OCI-LY7 (cell line): Measurements from ENCODE around the gene CNTN1. TPM values are rescaled to one million over a fixed set of nuclear protein-coding genes. Genes with fewer than 3 reads are reported as not detected.

Experiments
- BruUV-seq: library from RNA; stranded (reverse); fragments of 400-500 nt; replicated peaks from 2 replicates; lab custom pipeline; 2021; lab: Mats Ljungman, UMichigan
- CTCF ChIA-PET: fragments of 300-600 bp; sonication (Branson Sonifier 250); formaldehyde crosslinking; loops from one replicate; lab custom pipeline; 2022; ENCODE audit warnings: antibody characterized with exemption; ENCODE audit not compliant: unreplicated experiment; lab: Charles Lee
- POLR2A ChIA-PET: fragments of 300-600 bp; sonication (Branson Sonifier 250); formaldehyde crosslinking; loops from one replicate; lab custom pipeline; 2022; ENCODE audit warnings: antibody characterized with exemption; lab: Charles Lee
- DNase-seq: peaks from one replicate; pipeline ENCODE4 v3.0.0-alpha.2; 2015; ENCODE audit warnings: low spot score
- H2AFZ ChIP-seq: fragments of 200-600 bp; sonication (generic), shearing (Covaris generic); 2 replicates; pipeline ENCODE4 v1.6.1; 2014; ENCODE audit warnings: mild to moderate bottlenecking, antibody characterized with exemption, low read length, moderate library complexity
- H3K27ac ChIP-seq: fragments of 200-600 bp; sonication (generic); 2 replicates; pipeline ENCODE4 v1.5.1; 2014; ENCODE audit warnings: mixed run types, low read depth, mild to moderate bottlenecking, moderate library complexity, low read length, inconsistent platforms; ENCODE audit not compliant: poor library complexity, severe bottlenecking
- H3K36me3 ChIP-seq: fragments of 200-600 bp; sonication (generic); 2 replicates; pipeline ENCODE4 v1.6.1; 2014; ENCODE audit warnings: mild to moderate bottlenecking, antibody characterized with exemption, low read length, moderate library complexity, mixed read lengths; ENCODE audit not compliant: insufficient read depth
- H3K4me1 ChIP-seq: fragments of 200-600 bp; sonication (generic); 2 replicates; pipeline ENCODE4 v1.5.1; 2014; ENCODE audit warnings: mild to moderate bottlenecking, low read length; ENCODE audit not compliant: insufficient read depth, poor library complexity, severe bottlenecking
- H3K4me2 ChIP-seq: fragments of 200-600 bp; sonication (generic); 2 replicates; pipeline ENCODE4 v1.6.1; 2014; ENCODE audit warnings: mild to moderate bottlenecking, low read length
- H3K4me3 ChIP-seq: fragments of 200-600 bp; sonication (generic); 2 replicates; pipeline ENCODE4 v1.5.1; 2014; ENCODE audit warnings: mild to moderate bottlenecking, low read depth, low read length; ENCODE audit not compliant: poor library complexity, severe bottlenecking
- H3K79me2 ChIP-seq: fragments of 200-600 bp; sonication (generic); 2 replicates; pipeline ENCODE4 v1.6.1; 2016; ENCODE audit warnings: low read depth, mild to moderate bottlenecking, low read length, moderate library complexity, mixed read lengths; ENCODE audit not compliant: insufficient read depth
- H3K9me2 ChIP-seq: fragments of 200-600 bp; sonication (generic); 2 replicates; pipeline ENCODE4 v1.6.1; 2016; ENCODE audit warnings: mild to moderate bottlenecking, low read length, mixed read lengths; ENCODE audit not compliant: insufficient read depth
- H3K9me3 ChIP-seq: fragments of 200-600 bp; sonication (generic); 2 replicates; pipeline ENCODE4 v1.6.1; 2014; ENCODE audit warnings: mild to moderate bottlenecking, mixed run types, low read length, mixed read lengths
- H4K20me1 ChIP-seq: fragments of 200-600 bp; sonication (generic); 2 replicates; pipeline ENCODE4 v1.6.1; 2014; ENCODE audit warnings: mild to moderate bottlenecking, antibody characterized with exemption, low read length, moderate library complexity, mixed read lengths; ENCODE audit not compliant: insufficient read depth
- EZH2phosphoT487 ChIP-seq: fragments of 200-600 bp; sonication (generic); IDR thresholded peaks from 2 replicates; pipeline ENCODE4 v1.6.1; 2018; ENCODE audit warnings: low read depth, borderline replicate concordance, mild to moderate bottlenecking, mixed run types, antibody characterized with exemption, low read length, moderate library complexity, mixed read lengths
- intact Hi-C: fragments of 100-400 bp; cut with micrococcal nuclease; formaldehyde crosslinking; loops from one replicate; pipeline ENCODE4 v1.10.0; 2022; ENCODE audit not compliant: unreplicated experiment
- total RNA-seq, 2 experiments: library from RNA; depleted of rRNA in 1 of 2; stranded (reverse); fragments of >200 nt in 1 of 2; shearing (Covaris generic) in 1 of 2; gene quantifications; 2 replicates each; pipeline ENCODE4 v1.2.3, GENCODE V29; 2014 to 2022
- TF ChIP-seq, protein P1 (sequence below): fragments of 200-600 bp; sonication (generic); conservative IDR thresholded peaks from 2 replicates; pipeline ENCODE4 v1.5.1; 2014; ENCODE audit warnings: mild to moderate bottlenecking, antibody characterized with exemption, low read length, moderate library complexity, mixed read lengths

The CNTN1 gene
- total RNA-seq, 2 experiments from 2014 or later: not detected

GRCh38 chr12:40688085-40688725 is 4.0 kb upstream of the CNTN1 start:
- no peak overlapping the region for H3K27ac ChIP-seq
- DNase-seq: no peak
- H3K9me2 ChIP-seq: no peaks in the 10 kb centered on the region
- no peak overlapping the region for H3K4me3 ChIP-seq
- ChIA-PET POLR2A (interaction anchor here (0.8 to 1.2 kb wide), 2 partner anchors 9 to 118 kb away, joined by 3 read pairs; no protein-coding TSS in a partner anchor), CTCF (no interaction called here)
- intact Hi-C loops: no loop called here
- H3K4me1 ChIP-seq: no peaks in the 10 kb centered on the region
- H3K36me3 ChIP-seq: no peaks in the 10 kb centered on the region
- BruUV-seq: no TSS peak
- no peak overlapping the region for H2AFZ ChIP-seq
- H3K4me2 ChIP-seq: no peak overlapping the region
- H3K9me3 ChIP-seq: no peaks in the 10 kb centered on the region
- H3K79me2 ChIP-seq: no peaks in the 10 kb centered on the region
- no peaks in the 10 kb centered on the region for H4K20me1 ChIP-seq
- TF ChIP-seq, protein P1, sequence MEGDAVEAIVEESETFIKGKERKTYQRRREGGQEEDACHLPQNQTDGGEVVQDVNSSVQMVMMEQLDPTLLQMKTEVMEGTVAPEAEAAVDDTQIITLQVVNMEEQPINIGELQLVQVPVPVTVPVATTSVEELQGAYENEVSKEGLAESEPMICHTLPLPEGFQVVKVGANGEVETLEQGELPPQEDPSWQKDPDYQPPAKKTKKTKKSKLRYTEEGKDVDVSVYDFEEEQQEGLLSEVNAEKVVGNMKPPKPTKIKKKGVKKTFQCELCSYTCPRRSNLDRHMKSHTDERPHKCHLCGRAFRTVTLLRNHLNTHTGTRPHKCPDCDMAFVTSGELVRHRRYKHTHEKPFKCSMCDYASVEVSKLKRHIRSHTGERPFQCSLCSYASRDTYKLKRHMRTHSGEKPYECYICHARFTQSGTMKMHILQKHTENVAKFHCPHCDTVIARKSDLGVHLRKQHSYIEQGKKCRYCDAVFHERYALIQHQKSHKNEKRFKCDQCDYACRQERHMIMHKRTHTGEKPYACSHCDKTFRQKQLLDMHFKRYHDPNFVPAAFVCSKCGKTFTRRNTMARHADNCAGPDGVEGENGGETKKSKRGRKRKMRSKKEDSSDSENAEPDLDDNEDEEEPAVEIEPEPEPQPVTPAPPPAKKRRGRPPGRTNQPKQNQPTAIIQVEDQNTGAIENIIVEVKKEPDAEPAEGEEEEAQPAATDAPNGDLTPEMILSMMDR: no peak
- TF ChIP-seq EZH2phosphoT487: no peak

GRCh38 chr12:40689576-40689975 is 2.7 kb upstream of the CNTN1 start:
- no peak overlapping the region for H2AFZ ChIP-seq
- H3K4me2 ChIP-seq: no peak overlapping the region
- no peaks in the 10 kb centered on the region for H3K79me2 ChIP-seq
- no TSS peak for BruUV-seq
- H3K9me3 ChIP-seq: no peaks in the 10 kb centered on the region
- ChIA-PET CTCF (no interaction called here), POLR2A (no interaction called here)
- H4K20me1 ChIP-seq: no peaks in the 10 kb centered on the region
- intact Hi-C loops: no loop called here
- no peak overlapping the region for H3K4me3 ChIP-seq
- H3K9me2 ChIP-seq: no peaks in the 10 kb centered on the region
- H3K36me3 ChIP-seq: no peaks in the 10 kb centered on the region
- DNase-seq: no peak
- H3K27ac ChIP-seq: no peak overlapping the region
- H3K4me1 ChIP-seq: no peaks in the 10 kb centered on the region
- TF ChIP-seq, protein P1: no peak
- no peak for TF ChIP-seq EZH2phosphoT487

GRCh38 chr12:40692765-40693206 is 547 bp downstream of the CNTN1 start:
- H3K9me2 ChIP-seq: no peaks in the 10 kb centered on the region
- intact Hi-C loops: no loop called here
- no peak for TF ChIP-seq EZH2phosphoT487
- TF ChIP-seq, protein P1: no peak
- BruUV-seq: no TSS peak
- no peak for DNase-seq
- no peaks in the 10 kb centered on the region for H4K20me1 ChIP-seq
- H3K9me3 ChIP-seq: no peaks in the 10 kb centered on the region
- no peak overlapping the region for H3K27ac ChIP-seq
- no peaks in the 10 kb centered on the region for H3K4me1 ChIP-seq
- no peak overlapping the region for H3K4me3 ChIP-seq
- H3K4me2 ChIP-seq: no peak overlapping the region
- no peaks in the 10 kb centered on the region for H3K36me3 ChIP-seq
- no peaks in the 10 kb centered on the region for H3K79me2 ChIP-seq
- ChIA-PET CTCF (no interaction called here), POLR2A (no interaction called here)
- no peak overlapping the region for H2AFZ ChIP-seq
